A549 (cell line): Measurements from ENCODE around the gene ATG16L1. TPM values are rescaled to one million over a fixed set of nuclear protein-coding genes. Genes with fewer than 3 reads are reported as not detected.

Experiments
- ATAC-seq, 2 experiments: fragments of 200-7000 bp in 1 of 2; fragments of >200 bp in 1 of 2; cut with Nextera tagmentation in 1 of 2; cut with Tn5 transposase in 1 of 2; 3 replicates each; pipeline versions ENCODE4 v1.8.0 to v1.9.1; 2018 to 2020; ENCODE audit warnings: mild to moderate bottlenecking in 1 of 2, moderate library complexity in 1 of 2
- CTCF ChIA-PET: fragments of 300-600 bp; sonication (Branson Sonifier 250); formaldehyde crosslinking; extraction: SDS; loops from one replicate; lab custom pipeline; 2021; ENCODE audit warnings: antibody characterized with exemption, inconsistent platforms; lab: Yijun Ruan, JAX
- POLR2A ChIA-PET: fragments of 350-600 bp; formaldehyde crosslinking; extraction: SDS; loops from one replicate; lab custom pipeline; 2021; ENCODE audit warnings: antibody characterized with exemption, inconsistent platforms; lab: Yijun Ruan, JAX
- DNase-seq, 2 experiments: peaks; one replicate each; pipeline versions ENCODE4 v3.0.0 to v3.0.0-alpha.2; 2011 to 2016; ENCODE audit warnings: low read depth in 1 of 2, low spot score in 1 of 2
- FAIRE-seq: peaks from 2 replicates; lab custom pipeline; 2011; peaks lifted over from hg19 to GRCh38; lab: Jason Lieb, UNC
- H3K27ac ChIP-seq, 2 experiments: fragments of >200 bp; sonication (Bioruptor Twin); formaldehyde crosslinking; 3 replicates each; pipeline ENCODE4 v1.5.1; 2016 to 2017
- H3K4me1 ChIP-seq: fragments of >200 bp; sonication (Bioruptor Twin); formaldehyde crosslinking; 3 replicates; pipeline ENCODE4 v1.6.1; 2016
- H3K4me2 ChIP-seq: fragments of >200 bp; sonication (Bioruptor Twin); formaldehyde crosslinking; 3 replicates; pipeline ENCODE4 v1.6.1; 2016
- H3K4me3 ChIP-seq: fragments of >200 bp; sonication (Bioruptor Twin); formaldehyde crosslinking; 3 replicates; pipeline ENCODE4 v1.5.1; 2016
- H3K9me3 ChIP-seq: fragments of >200 bp; sonication (Bioruptor Twin); formaldehyde crosslinking; 3 replicates; pipeline ENCODE4 v1.6.1; 2016
- BCL3 ChIP-seq: fragments of >200 bp; sonication (Bioruptor Twin); formaldehyde crosslinking; IDR thresholded peaks from 3 replicates; pipeline ENCODE4 v1.6.1; 2016
- BHLHE40 ChIP-seq: IDR thresholded peaks from 2 replicates; pipeline ENCODE4 v1.6.1; 2012; ENCODE audit warnings: low read depth, low read length, inconsistent platforms
- CBX2 ChIP-seq: fragments of 200-600 bp; sonication (generic); IDR thresholded peaks from 2 replicates; pipeline ENCODE4 v1.6.1; 2016; ENCODE audit warnings: low read depth, mild to moderate bottlenecking, borderline replicate concordance
- CHD4 ChIP-seq: fragments of 200-600 bp; sonication (generic); IDR thresholded peaks from 2 replicates; pipeline ENCODE4 v1.6.1; 2016; ENCODE audit warnings: antibody characterized with exemption, mild to moderate bottlenecking, borderline replicate concordance
- EHF ChIP-seq: fragments of 250-450 bp; sonication (Bioruptor Pico); IDR thresholded peaks from 2 replicates; pipeline ENCODE4 v1.5.0; 2020; ENCODE audit warnings: mild to moderate bottlenecking
- EHMT2 ChIP-seq: fragments of 200-600 bp; sonication (generic); IDR thresholded peaks from 2 replicates; pipeline ENCODE4 v1.6.1; 2016; ENCODE audit warnings: antibody characterized with exemption, low read depth, mild to moderate bottlenecking, moderate library complexity
- ELK1 ChIP-seq: fragments of 150-350 bp; IDR thresholded peaks from 2 replicates; pipeline ENCODE4 v1.6.1; 2014; ENCODE audit warnings: low read depth, mild to moderate bottlenecking, low read length
- EP300 ChIP-seq, 2 experiments: fragments of >200 bp; sonication (Bioruptor Twin); formaldehyde crosslinking; IDR thresholded peaks; 2 replicates in 1 of 2; 3 replicates in 1 of 2; pipeline ENCODE4 v1.6.1; 2016 to 2017
- ESRRA ChIP-seq: fragments of 150-350 bp; IDR thresholded peaks from 2 replicates; pipeline ENCODE4 v1.6.1; 2014; ENCODE audit warnings: mild to moderate bottlenecking, low read length, borderline replicate concordance
- HDAC2 ChIP-seq: fragments of 200-600 bp; sonication (generic); IDR thresholded peaks from 2 replicates; pipeline ENCODE4 v1.6.1; 2016
- HOXA7 ChIP-seq: fragments of 250-450 bp; sonication (Bioruptor Pico); IDR thresholded peaks from 2 replicates; pipeline ENCODE4 v1.5.0; 2020; ENCODE audit warnings: mild to moderate bottlenecking, moderate library complexity
- HOXB13 ChIP-seq: fragments of 250-450 bp; sonication (Bioruptor Pico); IDR thresholded peaks from 2 replicates; pipeline ENCODE4 v1.5.0; 2020; ENCODE audit warnings: low read depth, mild to moderate bottlenecking, moderate library complexity
- JUNB ChIP-seq: fragments of >200 bp; sonication (Bioruptor Twin); formaldehyde crosslinking; IDR thresholded peaks from 2 replicates; pipeline ENCODE4 v1.6.1; 2016
- NFE2L2 ChIP-seq: fragments of 150-350 bp; conservative IDR thresholded peaks from 2 replicates; pipeline ENCODE4 v1.6.1; 2014; ENCODE audit warnings: low read length
- PHF8 ChIP-seq: fragments of 200-600 bp; sonication (generic); IDR thresholded peaks from 2 replicates; pipeline ENCODE4 v1.6.1; 2016; ENCODE audit warnings: low read depth, mild to moderate bottlenecking, antibody characterized with exemption, moderate library complexity, borderline replicate concordance
- POLR2A ChIP-seq: IDR thresholded peaks from 2 replicates; pipeline ENCODE4 v1.6.1; 2012; ENCODE audit warnings: mild to moderate bottlenecking, low read length
- RCOR1 ChIP-seq: fragments of 150-350 bp; IDR thresholded peaks from 2 replicates; pipeline ENCODE4 v1.6.1; 2014; ENCODE audit warnings: antibody characterized with exemption, low read length, low read depth
- RNF2 ChIP-seq: fragments of 200-600 bp; sonication (generic); IDR thresholded peaks from 2 replicates; pipeline ENCODE4 v1.6.1; 2016; ENCODE audit warnings: low read depth, mild to moderate bottlenecking, antibody characterized with exemption, moderate library complexity, borderline replicate concordance
- SREBF2 ChIP-seq: fragments of 450-650 bp; IDR thresholded peaks from 2 replicates; pipeline ENCODE4 v1.6.1; 2014; ENCODE audit warnings: mild to moderate bottlenecking, moderate library complexity
- USF2 ChIP-seq: fragments of 450-650 bp; IDR thresholded peaks from 2 replicates; pipeline ENCODE4 v1.6.1; 2014; ENCODE audit warnings: antibody characterized with exemption
- ZFP36 ChIP-seq: fragments of 450-650 bp; IDR thresholded peaks from 2 replicates; pipeline ENCODE4 v1.6.1; 2014; ENCODE audit warnings: borderline replicate concordance; ENCODE audit not compliant: partially characterized antibody
- ZSCAN20 ChIP-seq: fragments of 250-450 bp; sonication (Bioruptor Pico); IDR thresholded peaks from 2 replicates; pipeline ENCODE4 v1.8.0; 2022; ENCODE audit warnings: mild to moderate bottlenecking, moderate library complexity
- WGBS: methylation state at CpG from one replicate; pipeline ENCODE4 v1.1.6; 2017; ENCODE audit errors: missing lambda C conversion rate; 5-methylcytosine and 5-hydroxymethylcytosine counted together
- polyA plus RNA-seq, 4 experiments: library from polyadenylated mRNA; depleted of rRNA in 3 of 4; stranded (reverse); fragments of >200 nt; fragmentation: RNase III in 1 of 4; extraction: RNeasy Plus Mini Kit Qiagen cat#74134 plus additional on column Dnase treatment in 1 of 4; gene quantifications; 2 replicates in 3 of 4; 3 replicates in 1 of 4; pipeline ENCODE4 v1.2.3, GENCODE V29; 2011 to 2017
- TF ChIP-seq, protein P1 (sequence below): IDR thresholded peaks from 2 replicates; pipeline ENCODE4 v1.6.1; 2012
- TF ChIP-seq, protein P2 (sequence below): fragments of 250-450 bp; sonication (Bioruptor Pico); IDR thresholded peaks from 2 replicates; pipeline ENCODE4 v1.5.0; 2021; ENCODE audit warnings: mild to moderate bottlenecking, moderate library complexity, borderline replicate concordance
- TF ChIP-seq, protein P3 (sequence below): IDR thresholded peaks from 2 replicates; pipeline ENCODE4 v1.6.1; 2012
- TF ChIP-seq, protein P4 (sequence below): fragments of 200-600 bp; sonication (generic); IDR thresholded peaks from 2 replicates; pipeline ENCODE4 v1.6.1; 2016; ENCODE audit warnings: antibody characterized with exemption, mild to moderate bottlenecking, moderate library complexity

The ATG16L1 gene
- polyA plus RNA-seq, 2 of the 4 experiments (the other 2 are of a cell fraction): 45.1 to 70.9 TPM

DNA sequence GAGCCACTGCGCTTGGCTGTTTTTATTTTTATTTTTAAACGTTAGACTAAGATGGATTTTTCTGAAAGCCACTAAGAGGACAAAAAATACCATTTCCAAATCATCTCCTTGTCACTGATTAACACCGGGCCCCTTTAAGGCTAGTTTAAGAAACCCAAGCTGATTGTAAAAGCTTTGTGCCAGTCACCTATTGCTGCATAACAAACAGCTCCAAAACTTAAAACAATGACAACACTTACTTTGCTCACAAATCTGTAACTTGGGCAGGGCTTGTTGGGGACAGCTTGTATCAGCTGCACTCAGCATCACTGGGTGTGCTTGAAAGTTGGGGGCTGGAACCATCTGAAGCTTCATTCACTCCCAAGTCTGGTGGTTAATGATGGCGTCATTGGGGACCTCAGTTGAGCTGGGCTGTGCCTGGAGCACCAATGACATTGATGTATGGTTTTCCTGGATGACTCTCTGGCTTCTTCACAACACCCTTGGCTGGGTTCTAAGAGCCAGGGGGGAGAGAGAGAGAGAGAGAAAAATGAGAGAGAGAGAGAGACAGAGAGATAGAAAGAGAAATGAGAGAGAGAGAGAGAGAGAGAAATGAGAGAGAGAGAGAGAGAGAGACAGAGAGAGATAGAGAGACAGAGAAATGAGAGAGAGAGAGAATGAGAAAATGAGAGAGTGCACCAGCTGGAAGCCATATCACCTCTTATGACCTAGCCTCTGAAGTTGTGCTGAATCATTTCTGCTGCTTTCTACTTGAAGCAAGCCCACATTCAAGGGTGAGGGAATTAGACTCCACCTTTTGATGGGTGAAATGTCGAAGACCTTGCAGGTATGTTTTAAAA, 26.0 kb upstream of the ATG16L1 start:
- TF ChIP-seq EP300 (IDR thresholded peaks at IDR 0.05): no peak
- no peak for TF ChIP-seq CBX2
- TF ChIP-seq ELK1: no peak
- no peak for TF ChIP-seq EHMT2
- TF ChIP-seq, protein P1, sequence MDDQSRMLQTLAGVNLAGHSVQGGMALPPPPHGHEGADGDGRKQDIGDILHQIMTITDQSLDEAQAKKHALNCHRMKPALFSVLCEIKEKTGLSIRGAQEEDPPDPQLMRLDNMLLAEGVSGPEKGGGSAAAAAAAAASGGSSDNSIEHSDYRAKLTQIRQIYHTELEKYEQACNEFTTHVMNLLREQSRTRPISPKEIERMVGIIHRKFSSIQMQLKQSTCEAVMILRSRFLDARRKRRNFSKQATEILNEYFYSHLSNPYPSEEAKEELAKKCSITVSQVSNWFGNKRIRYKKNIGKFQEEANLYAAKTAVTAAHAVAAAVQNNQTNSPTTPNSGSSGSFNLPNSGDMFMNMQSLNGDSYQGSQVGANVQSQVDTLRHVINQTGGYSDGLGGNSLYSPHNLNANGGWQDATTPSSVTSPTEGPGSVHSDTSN: no peak
- no peak for TF ChIP-seq JUNB
- no peak for TF ChIP-seq CHD4
- TF ChIP-seq NFE2L2: no peak
- TF ChIP-seq HOXA7 (CRISPR knock-in tag): no peak
- no peak for TF ChIP-seq ZFP36
- TF ChIP-seq PHF8: no peak
- TF ChIP-seq POLR2A: no peak
- TF ChIP-seq, protein P2, sequence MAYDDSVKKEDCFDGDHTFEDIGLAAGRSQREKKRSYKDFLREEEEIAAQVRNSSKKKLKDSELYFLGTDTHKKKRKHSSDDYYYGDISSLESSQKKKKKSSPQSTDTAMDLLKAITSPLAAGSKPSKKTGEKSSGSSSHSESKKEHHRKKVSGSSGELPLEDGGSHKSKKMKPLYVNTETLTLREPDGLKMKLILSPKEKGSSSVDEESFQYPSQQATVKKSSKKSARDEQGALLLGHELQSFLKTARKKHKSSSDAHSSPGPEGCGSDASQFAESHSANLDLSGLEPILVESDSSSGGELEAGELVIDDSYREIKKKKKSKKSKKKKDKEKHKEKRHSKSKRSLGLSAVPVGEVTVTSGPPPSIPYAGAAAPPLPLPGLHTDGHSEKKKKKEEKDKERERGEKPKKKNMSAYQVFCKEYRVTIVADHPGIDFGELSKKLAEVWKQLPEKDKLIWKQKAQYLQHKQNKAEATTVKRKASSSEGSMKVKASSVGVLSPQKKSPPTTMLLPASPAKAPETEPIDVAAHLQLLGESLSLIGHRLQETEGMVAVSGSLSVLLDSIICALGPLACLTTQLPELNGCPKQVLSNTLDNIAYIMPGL (CRISPR knock-in tag): no peak
- no peak for TF ChIP-seq SREBF2
- TF ChIP-seq RCOR1: no peak
- ATAC-seq: no peak
- POLR2A ChIA-PET: interaction anchor here (0.6 kb wide), 1 partner anchor 89 kb away, joined by 4 read pairs; no protein-coding TSS in a partner anchor
- Histone ChIP-seq H3K27ac (no peak overlapping the region), H3K9me3 (no peaks in the 10 kb centered on the region), H3K4me1 (peaks cover 8% of the 10 kb centered on the region; the same call in 1 of the 3 replicates), H3K4me3 (no peak overlapping the region), H3K4me2 (no peak overlapping the region)
- CTCF ChIA-PET: no interaction called here
- FAIRE-seq: no peak
- no peak for DNase-seq
- 63% methylated on average over 5 of the region's 5 CpGs for WGBS

DNA sequence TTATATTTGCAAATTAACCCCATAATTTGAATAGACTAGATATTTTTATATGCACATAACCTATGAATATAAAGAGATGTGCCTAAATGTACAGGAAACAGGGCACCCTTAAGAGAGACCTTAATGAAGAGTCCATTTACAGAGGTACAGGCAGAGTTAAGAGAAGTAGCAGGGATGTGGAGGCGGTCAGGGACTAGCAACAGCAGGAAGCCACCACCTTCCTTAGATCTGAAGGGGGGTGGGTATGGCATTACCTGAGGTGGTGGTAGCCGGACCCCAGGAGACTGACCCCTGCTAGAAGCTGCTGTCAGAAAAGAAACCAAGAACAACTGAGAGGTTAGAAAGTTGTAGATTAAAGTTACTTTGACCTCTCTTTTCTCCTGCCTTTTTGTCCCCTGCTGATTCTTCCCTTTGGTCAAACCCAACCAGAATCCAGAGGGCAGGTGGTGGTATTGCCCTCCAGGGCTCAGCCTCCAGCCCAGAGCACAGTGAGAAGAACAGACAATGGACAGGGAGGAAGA, 24.9 kb upstream of the ATG16L1 start:
- no peak overlapping the region for H3K27ac ChIP-seq
- H3K4me1 ChIP-seq: peaks cover 5% of the 10 kb centered on the region; the same call in 1 of the 3 replicates
- ATAC-seq: no peak
- DNase-seq: no peak
- ChIA-PET POLR2A (no interaction called here), CTCF (no interaction called here)
- no peaks in the 10 kb centered on the region for H3K9me3 ChIP-seq
- no peak overlapping the region for H3K4me3 ChIP-seq
- no peak overlapping the region for H3K4me2 ChIP-seq
- FAIRE-seq: no peak
- WGBS: 93% methylated on average over 2 of the region's 2 CpGs
- no peak for TF ChIP-seq BHLHE40
- no peak for TF ChIP-seq HOXB13 (CRISPR knock-in tag)
- no peak for TF ChIP-seq NFE2L2
- TF ChIP-seq PHF8: no peak
- TF ChIP-seq USF2: no peak
- TF ChIP-seq ESRRA: no peak
- no peak for TF ChIP-seq EHF
- TF ChIP-seq, protein P3, sequence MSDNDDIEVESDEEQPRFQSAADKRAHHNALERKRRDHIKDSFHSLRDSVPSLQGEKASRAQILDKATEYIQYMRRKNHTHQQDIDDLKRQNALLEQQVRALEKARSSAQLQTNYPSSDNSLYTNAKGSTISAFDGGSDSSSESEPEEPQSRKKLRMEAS: no peak
- TF ChIP-seq, protein P4, sequence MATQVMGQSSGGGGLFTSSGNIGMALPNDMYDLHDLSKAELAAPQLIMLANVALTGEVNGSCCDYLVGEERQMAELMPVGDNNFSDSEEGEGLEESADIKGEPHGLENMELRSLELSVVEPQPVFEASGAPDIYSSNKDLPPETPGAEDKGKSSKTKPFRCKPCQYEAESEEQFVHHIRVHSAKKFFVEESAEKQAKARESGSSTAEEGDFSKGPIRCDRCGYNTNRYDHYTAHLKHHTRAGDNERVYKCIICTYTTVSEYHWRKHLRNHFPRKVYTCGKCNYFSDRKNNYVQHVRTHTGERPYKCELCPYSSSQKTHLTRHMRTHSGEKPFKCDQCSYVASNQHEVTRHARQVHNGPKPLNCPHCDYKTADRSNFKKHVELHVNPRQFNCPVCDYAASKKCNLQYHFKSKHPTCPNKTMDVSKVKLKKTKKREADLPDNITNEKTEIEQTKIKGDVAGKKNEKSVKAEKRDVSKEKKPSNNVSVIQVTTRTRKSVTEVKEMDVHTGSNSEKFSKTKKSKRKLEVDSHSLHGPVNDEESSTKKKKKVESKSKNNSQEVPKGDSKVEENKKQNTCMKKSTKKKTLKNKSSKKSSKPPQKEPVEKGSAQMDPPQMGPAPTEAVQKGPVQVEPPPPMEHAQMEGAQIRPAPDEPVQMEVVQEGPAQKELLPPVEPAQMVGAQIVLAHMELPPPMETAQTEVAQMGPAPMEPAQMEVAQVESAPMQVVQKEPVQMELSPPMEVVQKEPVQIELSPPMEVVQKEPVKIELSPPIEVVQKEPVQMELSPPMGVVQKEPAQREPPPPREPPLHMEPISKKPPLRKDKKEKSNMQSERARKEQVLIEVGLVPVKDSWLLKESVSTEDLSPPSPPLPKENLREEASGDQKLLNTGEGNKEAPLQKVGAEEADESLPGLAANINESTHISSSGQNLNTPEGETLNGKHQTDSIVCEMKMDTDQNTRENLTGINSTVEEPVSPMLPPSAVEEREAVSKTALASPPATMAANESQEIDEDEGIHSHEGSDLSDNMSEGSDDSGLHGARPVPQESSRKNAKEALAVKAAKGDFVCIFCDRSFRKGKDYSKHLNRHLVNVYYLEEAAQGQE: no peak
- no peak for TF ChIP-seq RCOR1
- TF ChIP-seq BCL3: no peak
- no peak for TF ChIP-seq HDAC2
- TF ChIP-seq RNF2: no peak
- TF ChIP-seq ZSCAN20 (CRISPR knock-in tag): no peak
- TF ChIP-seq CBX2: no peak
